Left ventricle myocardium inferior (tissue), 1 donor: Measurements from ENCODE around the gene SLC46A3. TPM values are rescaled to one million over a fixed set of nuclear protein-coding genes. Genes with fewer than 3 reads are reported as not detected.

Experiments used
- DNase-seq: peaks from one replicate; pipeline ENCODE4 v3.0.0-alpha.2; 2020
- H3K27ac ChIP-seq: fragments of 200-600 bp; replicated peaks from 2 replicates; pipeline ENCODE4 v1.8.0; 2021
- H3K27me3 ChIP-seq: fragments of 200-600 bp; 2 replicates; pipeline ENCODE4 v1.8.0; 2021; ENCODE audit warnings: low read depth
- H3K36me3 ChIP-seq: fragments of 200-600 bp; 2 replicates; pipeline ENCODE4 v1.8.0; 2021
- H3K4me1 ChIP-seq: fragments of 200-600 bp; 2 replicates; pipeline ENCODE4 v1.8.0; 2021
- H3K4me3 ChIP-seq: fragments of 200-600 bp; 2 replicates; pipeline ENCODE4 v1.8.0; 2021; ENCODE audit warnings: mild to moderate bottlenecking, moderate library complexity
- H3K9me3 ChIP-seq: fragments of 200-600 bp; replicated peaks from 2 replicates; pipeline ENCODE4 v1.8.0; 2021
- intact Hi-C: fragments of 100-400 bp; cut with micrococcal nuclease; formaldehyde crosslinking; loops from one replicate; pipeline ENCODE4 v1.11.0; 2022
- total RNA-seq: library from RNA; stranded (reverse); fragmentation: NEBNext Ultra II Directional; extraction: Animal tissue kit (Norgen Biotek cat#: 25700); gene quantifications from one replicate; pipeline ENCODE4 v1.2.1, GENCODE V29; 2021
- TF ChIP-seq, protein P1 (sequence below): fragments of 200-600 bp; IDR thresholded peaks from 2 replicates; pipeline ENCODE4 v1.8.0; 2021; ENCODE audit warnings: antibody characterized with exemption, mild to moderate bottlenecking, borderline replicate concordance
- donor health status: DM: no; HTN: yes; CAD: no; lungs with severe emphysema.

The SLC46A3 gene
- total RNA-seq, 1 donor from 2014 or later: 16.7 TPM

DNA sequence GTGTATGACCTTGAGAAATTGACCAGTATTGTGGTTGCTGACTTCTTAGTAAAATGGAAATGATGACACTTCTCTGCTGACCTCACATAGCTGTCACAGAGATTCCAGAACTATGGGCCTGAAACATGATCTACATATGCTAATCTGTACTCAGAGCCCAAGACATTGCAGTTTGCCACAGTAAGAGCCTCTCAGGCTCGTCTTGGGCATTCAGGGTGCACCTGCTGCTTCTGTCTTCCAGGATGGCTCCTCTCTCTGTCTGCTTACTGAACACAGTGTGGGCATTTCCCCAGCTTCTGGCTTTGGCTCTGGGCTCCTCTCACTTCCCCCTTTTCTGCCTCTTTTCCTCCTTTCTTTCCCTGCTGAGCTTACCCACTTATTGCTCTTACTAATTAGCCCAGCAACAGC, 22.3 kb upstream of the SLC46A3 start:
- DNase-seq: no peak
- no peaks in the 10 kb centered on the region for H3K4me1 ChIP-seq
- intact Hi-C loops: no loop called here
- no peaks in the 10 kb centered on the region for H3K36me3 ChIP-seq
- H3K9me3 ChIP-seq: no peaks in the 10 kb centered on the region
- no peak overlapping the region for H3K27ac ChIP-seq
- no peaks in the 10 kb centered on the region for H3K27me3 ChIP-seq
- no peak overlapping the region for H3K4me3 ChIP-seq
- TF ChIP-seq, protein P1, sequence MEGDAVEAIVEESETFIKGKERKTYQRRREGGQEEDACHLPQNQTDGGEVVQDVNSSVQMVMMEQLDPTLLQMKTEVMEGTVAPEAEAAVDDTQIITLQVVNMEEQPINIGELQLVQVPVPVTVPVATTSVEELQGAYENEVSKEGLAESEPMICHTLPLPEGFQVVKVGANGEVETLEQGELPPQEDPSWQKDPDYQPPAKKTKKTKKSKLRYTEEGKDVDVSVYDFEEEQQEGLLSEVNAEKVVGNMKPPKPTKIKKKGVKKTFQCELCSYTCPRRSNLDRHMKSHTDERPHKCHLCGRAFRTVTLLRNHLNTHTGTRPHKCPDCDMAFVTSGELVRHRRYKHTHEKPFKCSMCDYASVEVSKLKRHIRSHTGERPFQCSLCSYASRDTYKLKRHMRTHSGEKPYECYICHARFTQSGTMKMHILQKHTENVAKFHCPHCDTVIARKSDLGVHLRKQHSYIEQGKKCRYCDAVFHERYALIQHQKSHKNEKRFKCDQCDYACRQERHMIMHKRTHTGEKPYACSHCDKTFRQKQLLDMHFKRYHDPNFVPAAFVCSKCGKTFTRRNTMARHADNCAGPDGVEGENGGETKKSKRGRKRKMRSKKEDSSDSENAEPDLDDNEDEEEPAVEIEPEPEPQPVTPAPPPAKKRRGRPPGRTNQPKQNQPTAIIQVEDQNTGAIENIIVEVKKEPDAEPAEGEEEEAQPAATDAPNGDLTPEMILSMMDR: no peak

DNA sequence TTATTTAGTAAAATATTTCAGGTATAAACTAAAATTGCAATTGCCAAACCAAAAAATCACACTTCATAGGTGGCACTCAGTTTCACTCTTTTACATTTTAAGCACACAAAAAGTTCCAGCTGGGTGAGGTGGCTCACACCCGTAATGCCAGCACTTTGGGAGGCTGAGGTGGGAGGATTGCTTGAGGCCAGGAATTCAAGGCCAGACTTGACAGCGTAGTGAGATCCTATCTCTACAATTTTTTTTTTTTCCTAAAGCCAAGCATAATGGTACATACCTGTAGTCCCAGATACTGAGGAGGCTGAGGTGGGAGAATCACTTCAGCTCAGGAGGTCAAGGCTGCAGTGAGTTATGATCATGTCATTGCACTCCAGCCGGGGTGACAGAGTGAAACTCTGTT, 20.6 kb upstream of the SLC46A3 start:
- no peak overlapping the region for H3K4me3 ChIP-seq
- no peaks in the 10 kb centered on the region for H3K9me3 ChIP-seq
- TF ChIP-seq, protein P1: no peak
- H3K4me1 ChIP-seq: no peaks in the 10 kb centered on the region
- H3K27ac ChIP-seq: no peak overlapping the region
- DNase-seq: no peak
- intact Hi-C loops: no loop called here
- H3K36me3 ChIP-seq: no peaks in the 10 kb centered on the region
- H3K27me3 ChIP-seq: no peaks in the 10 kb centered on the region

DNA sequence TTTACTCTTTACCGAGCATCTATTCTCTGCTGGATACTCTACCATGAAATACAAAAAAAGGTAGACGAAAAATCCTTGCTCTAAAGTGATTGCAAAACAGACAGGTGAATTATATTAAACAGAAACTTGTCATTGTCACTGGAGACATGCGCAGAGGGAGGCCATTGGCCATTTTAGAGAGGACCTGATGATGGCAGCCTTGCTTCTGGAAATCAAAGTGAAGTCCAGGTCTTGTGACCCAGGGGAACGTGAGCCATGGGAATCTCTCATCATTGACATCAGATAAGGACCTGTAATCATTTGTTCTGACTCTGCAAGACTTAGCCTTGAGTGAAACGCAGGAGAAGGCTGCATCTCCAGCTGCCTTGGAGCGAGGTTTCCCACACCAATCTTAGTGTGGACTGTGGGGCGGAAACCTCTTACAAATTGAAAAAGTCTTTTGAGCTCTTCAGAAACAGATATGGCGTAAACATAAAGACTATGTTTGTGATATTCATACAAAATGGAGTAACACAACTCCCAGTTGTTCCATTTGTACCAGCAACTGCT, 16.8 kb upstream of the SLC46A3 start:
- DNase-seq: no peak
- Histone ChIP-seq H3K27me3 (peaks cover 8% of the 10 kb centered on the region), H3K36me3 (no peaks in the 10 kb centered on the region), H3K4me1 (no peaks in the 10 kb centered on the region), H3K27ac (no peak overlapping the region), H3K9me3 (no peaks in the 10 kb centered on the region), H3K4me3 (no peak overlapping the region)
- intact Hi-C loops: no loop called here
- TF ChIP-seq, protein P1: no peak

DNA sequence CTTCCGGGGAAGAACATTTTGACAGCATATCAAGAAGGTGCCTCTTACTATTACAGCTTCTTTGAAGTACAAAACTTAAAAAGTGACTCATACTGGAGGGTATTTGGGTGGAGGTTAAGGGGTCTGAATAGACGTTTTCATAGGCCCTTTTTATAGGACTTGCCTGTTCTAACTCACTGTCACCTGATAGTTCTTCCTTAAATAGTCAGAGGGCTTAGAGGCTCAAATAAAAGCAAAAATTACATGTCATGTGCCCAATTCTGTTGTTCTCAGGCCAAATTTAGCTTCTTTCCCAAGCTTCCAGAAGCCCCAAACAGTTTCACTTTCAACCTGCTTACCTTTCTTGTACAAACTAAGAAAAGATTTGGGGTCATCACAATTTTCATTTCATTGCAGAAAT, 16.1 kb upstream of the SLC46A3 start:
- TF ChIP-seq, protein P1: no peak
- intact Hi-C loops: no loop called here
- H3K27ac ChIP-seq: no peak overlapping the region
- no peak for DNase-seq
- peaks cover 8% of the 10 kb centered on the region for H3K27me3 ChIP-seq
- no peaks in the 10 kb centered on the region for H3K36me3 ChIP-seq
- H3K4me3 ChIP-seq: no peak overlapping the region
- no peaks in the 10 kb centered on the region for H3K9me3 ChIP-seq
- H3K4me1 ChIP-seq: no peaks in the 10 kb centered on the region

DNA sequence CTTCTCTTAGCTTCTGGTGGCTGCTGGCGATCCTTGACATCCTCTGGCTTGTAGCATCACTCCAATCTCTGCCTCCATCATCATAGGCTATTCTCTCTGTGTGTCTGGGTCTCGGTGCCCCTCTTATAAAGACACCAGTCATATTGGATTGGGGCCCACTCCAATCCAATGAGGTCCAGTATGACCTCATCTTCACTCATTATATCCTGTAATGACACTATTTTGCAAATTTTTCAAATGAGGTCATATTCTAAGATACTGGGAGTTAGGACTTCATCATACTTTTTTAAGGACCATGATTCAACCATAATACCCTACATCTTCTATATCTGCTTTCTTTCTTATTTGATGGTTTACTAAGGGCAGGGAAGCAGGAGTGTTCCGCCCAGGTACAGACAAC, 12.0 kb upstream of the SLC46A3 start:
- H3K27ac ChIP-seq: no peak overlapping the region
- H3K27me3 ChIP-seq: peaks cover 8% of the 10 kb centered on the region
- DNase-seq: no peak
- TF ChIP-seq, protein P1: no peak
- intact Hi-C loops: no loop called here
- H3K9me3 ChIP-seq: no peaks in the 10 kb centered on the region
- no peaks in the 10 kb centered on the region for H3K4me1 ChIP-seq
- H3K4me3 ChIP-seq: no peak overlapping the region
- H3K36me3 ChIP-seq: no peaks in the 10 kb centered on the region
